ENCODE measurements around the gene PIGU.

- TF ChIP-seq POLR2AphosphoS5 (IDR thresholded peaks at IDR 0.05; ENCODE audit: borderline replicate concordance, low read depth, low read length) (no peak), EZH2 (IDR thresholded peaks at IDR 0.05) (no peak)
Observed at GRCh38 chr20:34549929-34550305, 127.0 kb downstream of the PIGU start.
